WERI-Rb-1 (cell line): Measurements from ENCODE around the gene TMEM151A.

Experiments
- DNase-seq: peaks from one replicate; pipeline ENCODE4 v3.0.0-alpha.2; 2020
- H3K27ac ChIP-seq: fragments of 250-450 bp; sonication (Bioruptor Pico); 2 replicates; pipeline ENCODE4 v1.5.1; 2020; ENCODE audit warnings: mild to moderate bottlenecking, moderate library complexity
- H3K27me3 ChIP-seq: fragments of 250-450 bp; sonication (Bioruptor Pico); 2 replicates; pipeline ENCODE4 v1.5.1; 2021; ENCODE audit warnings: mild to moderate bottlenecking, low read depth, moderate library complexity; ENCODE audit not compliant: insufficient read depth, severe bottlenecking
- H3K36me3 ChIP-seq: fragments of 250-450 bp; sonication (Bioruptor Pico); 2 replicates; pipeline ENCODE4 v1.5.1; 2020; ENCODE audit warnings: mild to moderate bottlenecking, moderate library complexity
- H3K4me3 ChIP-seq: 2 replicates; pipeline ENCODE4 v1.5.1; 2011; ENCODE audit warnings: low read depth, mild to moderate bottlenecking, control low read depth, low read length
- H3K9me3 ChIP-seq: fragments of 250-450 bp; sonication (Bioruptor Pico); 2 replicates; pipeline ENCODE4 v1.5.1; 2021; ENCODE audit warnings: mild to moderate bottlenecking, moderate library complexity; ENCODE audit not compliant: severe bottlenecking
- CTCF ChIP-seq: IDR thresholded peaks from 2 replicates; pipeline ENCODE4 v1.5.1; 2011; ENCODE audit warnings: low read depth, mild to moderate bottlenecking, control low read depth, inconsistent platforms, low read length

The TMEM151A gene

DNA sequence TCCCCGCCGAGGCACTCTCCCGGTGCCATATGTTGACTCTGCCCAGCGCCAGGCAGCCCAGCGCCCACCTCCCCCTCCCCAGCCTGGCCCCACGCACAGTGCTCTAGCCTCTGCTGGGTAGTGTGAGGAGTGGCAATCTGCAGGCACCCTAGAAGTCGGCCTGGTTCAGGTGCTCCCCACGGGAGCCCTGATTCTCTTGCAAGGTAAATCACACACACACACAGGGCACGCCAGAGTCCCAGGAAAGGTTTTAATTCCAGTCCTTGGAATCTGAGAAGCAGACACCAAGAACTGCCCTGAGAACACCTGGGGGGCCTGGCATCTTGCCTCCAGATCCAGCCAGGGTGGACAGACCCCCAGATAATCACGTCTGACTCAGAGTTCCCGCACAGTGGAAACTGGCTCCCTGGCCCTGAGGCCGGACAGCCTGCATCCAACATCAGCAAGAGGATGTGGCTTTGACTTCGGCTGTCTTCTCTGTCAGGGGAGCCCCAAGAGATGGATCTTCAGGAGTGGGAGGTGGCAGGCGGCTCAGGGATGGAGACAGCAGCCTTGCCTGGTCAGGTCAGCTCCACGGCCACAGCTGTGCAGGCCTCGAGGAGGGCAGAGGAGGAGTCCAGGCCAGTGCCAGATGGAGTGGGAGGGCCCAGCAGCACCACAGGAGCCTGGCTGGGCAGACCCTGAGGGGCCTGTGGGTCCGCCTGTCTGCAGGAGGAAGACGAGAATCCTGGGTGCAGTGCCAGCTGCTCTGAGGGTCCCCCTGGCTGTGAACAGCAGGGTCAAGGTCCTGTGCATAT lies 45.6 kb downstream of the TMEM151A start:
- peak; percentile 86 for DNase-seq
- Histone ChIP-seq H3K9me3 (no peaks in the 10 kb centered on the region), H3K36me3 (peaks cover 24% of the 10 kb centered on the region), H3K27ac (peak overlapping the region; percentile 85), H3K27me3 (no peaks in the 10 kb centered on the region), H3K4me3 (no peak overlapping the region)
- no peak for TF ChIP-seq CTCF

- peak; percentile 61 for DNase-seq
- no peaks in the 10 kb centered on the region for H3K27me3 ChIP-seq
- H3K36me3 ChIP-seq, result peaks cover 26% of the 10 kb centered on the region
- H3K4me3 ChIP-seq, result no peak overlapping the region
- H3K27ac ChIP-seq, result peak overlapping the region; percentile 85
- TF ChIP-seq CTCF, result no peak
- no peaks in the 10 kb centered on the region for H3K9me3 ChIP-seq
Measured at GRCh38 chr11:66338276-66339161, 46.8 kb downstream of the TMEM151A start.

DNA sequence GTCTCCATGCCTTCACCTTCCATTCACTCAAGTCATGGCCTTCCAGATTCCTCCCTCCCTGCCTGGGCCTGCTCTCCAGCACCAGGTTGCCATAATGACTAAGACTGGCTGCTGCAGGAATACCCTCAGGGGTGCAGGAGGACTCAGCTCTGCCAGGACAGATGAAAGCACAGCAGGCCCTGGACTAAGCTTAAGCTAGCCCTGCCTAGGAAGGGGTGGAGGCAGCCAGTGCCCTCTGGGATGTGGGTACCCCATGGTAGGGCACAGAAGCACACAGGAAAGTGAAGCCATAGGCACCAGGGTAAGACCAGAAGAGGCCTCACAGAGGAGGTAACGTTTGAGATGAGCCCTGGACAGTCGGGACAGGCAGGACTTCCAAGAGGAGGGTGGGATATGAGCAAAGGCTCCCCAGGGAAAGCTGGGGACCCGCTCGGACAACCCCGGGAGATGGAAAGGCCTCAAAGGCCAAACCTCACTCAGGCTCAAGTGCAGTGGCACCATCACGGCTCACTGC lies 47.5 kb downstream of the TMEM151A start:
- Histone ChIP-seq H3K27me3 (no peaks in the 10 kb centered on the region), H3K4me3 (no peak overlapping the region), H3K36me3 (peaks cover 26% of the 10 kb centered on the region), H3K9me3 (no peaks in the 10 kb centered on the region), H3K27ac (peak overlapping the region; percentile 85)
- no peak for TF ChIP-seq CTCF
- DNase-seq, result no peak

DNA sequence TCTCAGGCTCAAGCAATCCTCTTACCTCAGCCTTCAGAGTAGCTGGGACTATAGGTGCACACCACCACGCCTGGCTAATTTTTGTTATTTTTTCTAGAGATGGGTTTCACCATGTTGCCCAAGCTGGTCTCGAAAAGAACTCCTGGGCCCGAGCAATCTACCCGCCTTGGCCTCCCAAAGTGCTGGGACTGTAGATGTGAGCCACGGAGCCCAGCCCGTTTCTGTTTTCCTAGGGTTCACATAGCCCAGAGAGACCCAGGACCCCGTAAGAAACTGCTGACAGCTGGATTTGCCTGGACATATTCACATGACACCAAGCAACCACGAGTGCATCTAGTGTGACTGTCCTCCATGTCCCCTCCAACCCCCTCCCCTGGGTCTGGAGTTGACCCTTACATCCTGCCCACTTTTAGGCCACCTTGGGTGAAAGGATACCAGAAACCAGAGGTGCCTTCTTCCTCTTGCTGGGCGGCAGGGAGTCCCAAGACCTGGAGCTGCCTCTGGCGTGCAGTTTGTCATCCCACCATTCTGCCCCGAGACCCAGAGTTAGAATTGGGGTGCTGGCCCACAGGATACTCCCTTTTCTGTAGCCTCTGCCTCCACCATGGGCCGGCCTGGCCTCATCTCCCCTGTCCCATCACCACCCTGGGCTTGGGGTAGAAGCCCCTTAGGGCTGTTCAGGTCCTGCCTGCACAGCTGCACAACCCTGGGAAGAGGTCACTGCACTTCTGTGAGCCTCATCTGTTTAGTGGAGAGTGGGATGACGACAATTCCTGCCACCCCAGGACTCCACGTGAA lies 48.2 kb downstream of the TMEM151A start:
- no peaks in the 10 kb centered on the region for H3K9me3 ChIP-seq
- H3K4me3 ChIP-seq, result no peak overlapping the region
- no peak for DNase-seq
- no peaks in the 10 kb centered on the region for H3K27me3 ChIP-seq
- peak overlapping the region; percentile 85 for H3K27ac ChIP-seq
- peaks cover 26% of the 10 kb centered on the region for H3K36me3 ChIP-seq
- TF ChIP-seq CTCF, result no peak

GRCh38 chr11:66340596-66341501 lies 49.2 kb downstream of the TMEM151A start:
- no peak for TF ChIP-seq CTCF
- Histone ChIP-seq H3K4me3 (no peak overlapping the region), H3K9me3 (no peaks in the 10 kb centered on the region), H3K27ac (no peak overlapping the region), H3K27me3 (no peaks in the 10 kb centered on the region), H3K36me3 (peaks cover 31% of the 10 kb centered on the region)
- no peak for DNase-seq
